GM13976 (cell line): Measurements from ENCODE around the gene CXXC1.

Experiments used
- DNase-seq: peaks from one replicate; pipeline ENCODE4 v3.0.0; 2012; ENCODE audit warnings: low spot score
- in situ Hi-C: fragments of 300-500 bp; cut with MboI; formaldehyde crosslinking; loops from one replicate; pipeline ENCODE4 v1.12.0; 2022; ENCODE audit warnings: low sequenced_read_pairs, mixed read lengths, inconsistent platforms; ENCODE audit not compliant: unreplicated experiment
- TF ChIP-seq, protein P1 (sequence below): IDR thresholded peaks from 2 replicates; pipeline ENCODE4 v1.5.1; 2012; ENCODE audit warnings: borderline replicate concordance, mild to moderate bottlenecking; ENCODE audit not compliant: insufficient read depth; ENCODE audit errors: extremely low read depth, missing control alignments, control extremely low read depth

The CXXC1 gene

DNA sequence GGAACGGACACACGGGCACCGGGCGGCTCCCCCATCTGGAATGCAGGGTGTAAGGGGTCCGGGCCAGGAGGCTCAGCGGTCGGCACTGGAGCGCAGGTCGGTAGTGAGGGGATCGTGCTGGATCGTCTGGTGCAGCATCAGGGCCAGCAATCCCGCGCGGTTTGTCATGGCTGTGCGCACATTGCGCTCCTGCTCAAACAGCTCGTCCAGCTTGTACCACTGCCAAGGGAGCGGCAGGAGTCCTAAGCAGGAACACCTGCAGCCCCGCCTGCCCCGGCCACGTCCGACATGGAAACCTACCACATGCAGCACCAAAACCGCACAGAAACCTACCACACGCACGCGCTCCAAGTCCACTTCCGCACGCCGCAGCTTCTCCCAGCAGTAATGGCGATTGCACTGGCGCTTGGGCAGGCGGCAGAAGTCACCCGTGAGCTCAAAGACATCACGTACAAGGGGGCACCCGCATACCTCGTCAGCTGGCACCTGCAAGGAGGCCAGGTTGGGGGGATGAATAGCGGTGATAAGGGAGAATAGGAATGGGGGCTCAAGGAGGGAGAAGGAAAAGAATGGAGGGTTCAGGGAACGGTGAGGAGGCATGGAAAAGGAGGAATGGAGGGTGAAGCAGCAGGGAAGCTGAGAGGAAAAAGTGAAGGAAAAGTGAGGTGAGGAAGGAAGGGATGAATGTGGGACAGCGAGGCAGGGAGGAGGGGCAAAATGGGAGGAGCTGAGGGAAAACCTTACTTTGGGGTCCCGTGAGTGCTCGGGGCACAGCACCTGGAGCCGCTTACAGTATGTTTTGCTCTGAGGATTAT, 4.8 kb downstream of the CXXC1 start:
- in situ Hi-C loops: loop anchor here (10.0 kb wide), 1 partner anchor 72 kb away; no protein-coding TSS in a partner anchor
- DNase-seq: no peak
- TF ChIP-seq, protein P1, sequence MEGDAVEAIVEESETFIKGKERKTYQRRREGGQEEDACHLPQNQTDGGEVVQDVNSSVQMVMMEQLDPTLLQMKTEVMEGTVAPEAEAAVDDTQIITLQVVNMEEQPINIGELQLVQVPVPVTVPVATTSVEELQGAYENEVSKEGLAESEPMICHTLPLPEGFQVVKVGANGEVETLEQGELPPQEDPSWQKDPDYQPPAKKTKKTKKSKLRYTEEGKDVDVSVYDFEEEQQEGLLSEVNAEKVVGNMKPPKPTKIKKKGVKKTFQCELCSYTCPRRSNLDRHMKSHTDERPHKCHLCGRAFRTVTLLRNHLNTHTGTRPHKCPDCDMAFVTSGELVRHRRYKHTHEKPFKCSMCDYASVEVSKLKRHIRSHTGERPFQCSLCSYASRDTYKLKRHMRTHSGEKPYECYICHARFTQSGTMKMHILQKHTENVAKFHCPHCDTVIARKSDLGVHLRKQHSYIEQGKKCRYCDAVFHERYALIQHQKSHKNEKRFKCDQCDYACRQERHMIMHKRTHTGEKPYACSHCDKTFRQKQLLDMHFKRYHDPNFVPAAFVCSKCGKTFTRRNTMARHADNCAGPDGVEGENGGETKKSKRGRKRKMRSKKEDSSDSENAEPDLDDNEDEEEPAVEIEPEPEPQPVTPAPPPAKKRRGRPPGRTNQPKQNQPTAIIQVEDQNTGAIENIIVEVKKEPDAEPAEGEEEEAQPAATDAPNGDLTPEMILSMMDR: no peak

DNA sequence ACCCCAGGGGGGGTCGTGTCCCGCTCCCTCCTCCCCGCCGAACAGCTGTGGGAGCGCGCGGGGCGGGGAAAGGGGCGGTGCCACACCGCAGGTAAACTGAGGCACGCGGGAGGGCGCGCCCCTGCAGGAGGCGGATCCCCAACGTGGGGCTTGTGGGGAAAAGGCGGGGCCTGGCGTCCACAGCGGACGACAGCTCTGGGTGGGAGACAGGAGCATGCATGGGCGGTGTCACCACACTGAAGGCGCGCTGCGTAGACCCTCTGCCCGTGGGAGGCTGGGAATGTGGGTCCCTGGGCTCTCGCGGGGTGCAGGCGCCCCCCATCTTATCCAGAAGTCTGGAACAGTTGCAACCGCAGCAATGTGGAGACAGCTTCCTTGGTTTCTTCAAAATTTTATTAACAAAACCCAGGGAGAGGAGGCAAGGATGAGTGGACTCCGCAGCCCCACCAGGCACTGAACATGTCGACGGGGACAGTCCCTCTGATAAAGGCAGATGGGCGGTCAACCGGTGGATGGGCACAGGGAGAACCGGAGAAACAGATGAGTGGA, 5.4 kb downstream of the CXXC1 start:
- in situ Hi-C loops: loop anchor here (10.0 kb wide), 1 partner anchor 73 kb away; no protein-coding TSS in a partner anchor
- TF ChIP-seq, protein P1: no peak
- no peak for DNase-seq

DNA sequence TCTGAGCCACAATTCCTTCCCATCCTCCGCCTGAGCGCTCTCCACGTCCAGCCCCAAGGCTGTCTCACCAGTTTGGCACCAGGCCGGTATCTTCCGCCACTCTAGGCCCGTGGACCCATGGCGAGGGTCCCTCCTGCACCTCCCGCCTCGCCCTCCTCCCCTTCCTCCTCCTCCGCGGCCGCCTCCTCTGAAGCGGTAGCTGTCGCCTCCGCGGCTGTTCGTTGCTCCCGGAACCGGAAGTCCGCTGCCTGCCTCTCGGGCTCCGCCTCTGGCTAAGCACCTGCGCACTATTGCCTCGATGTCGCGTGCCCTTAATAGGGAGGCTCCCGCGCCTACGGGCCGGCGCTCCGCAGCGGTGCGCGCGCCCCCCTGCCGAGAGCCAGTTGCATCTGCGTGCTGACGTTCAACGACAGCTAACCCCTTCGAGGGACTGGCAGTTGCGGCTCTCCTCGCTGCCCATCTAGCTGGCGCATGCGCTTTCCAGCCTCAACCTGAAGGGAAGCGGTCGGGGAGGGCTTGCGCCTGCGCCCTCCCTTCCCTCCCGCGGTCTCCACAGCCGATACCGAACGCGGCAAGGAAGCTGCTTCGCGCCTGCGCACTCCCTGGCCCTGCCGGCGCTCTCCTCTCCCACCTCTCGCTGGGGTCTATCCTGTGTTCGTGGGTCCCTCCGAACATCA, 6.1 kb downstream of the CXXC1 start, which contains the start of gene MBD1:
Gene MBD1, minus strand, starts transcription at position 229 of the 677 bp plus-strand sequence. CDS start 1,531 bp downstream, outside the sequence.
- in situ Hi-C loops: loop anchor here (10.0 kb wide), 1 partner anchor 73 kb away; no protein-coding TSS in a partner anchor
- peak; percentile 98 for DNase-seq
- TF ChIP-seq, protein P1: no peak

DNA sequence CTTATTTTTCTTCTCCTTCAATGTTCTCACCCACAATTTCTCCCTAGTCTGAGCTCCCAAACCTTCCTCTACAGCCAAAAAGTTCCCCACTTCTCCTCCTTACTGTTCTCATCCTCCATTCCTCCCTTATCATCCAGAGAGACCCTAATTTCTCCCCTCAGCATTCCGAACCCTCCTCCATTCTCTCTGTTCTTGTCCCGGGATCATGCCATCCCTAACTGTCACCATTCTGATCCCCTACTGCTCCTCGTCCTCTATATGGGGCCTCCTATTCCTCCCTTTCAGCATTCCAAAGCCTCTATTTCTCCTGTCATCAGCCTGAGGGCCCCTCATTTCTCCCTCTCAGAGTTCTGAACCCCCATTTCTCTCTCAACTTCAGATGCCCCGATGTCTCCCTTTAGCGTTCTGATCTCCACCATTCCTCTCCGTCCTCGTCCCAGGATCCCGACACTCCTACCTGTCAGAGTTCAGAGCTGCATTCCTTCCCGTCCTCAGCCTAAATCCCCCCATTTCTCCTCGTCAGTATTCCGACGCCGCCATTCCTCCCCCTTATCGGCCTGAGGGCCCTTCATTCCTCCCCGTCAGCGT, 6.7 kb downstream of the CXXC1 start:
- DNase-seq: no peak
- in situ Hi-C loops: loop anchor here (10.0 kb wide), 1 partner anchor 74 kb away; no protein-coding TSS in a partner anchor

DNA sequence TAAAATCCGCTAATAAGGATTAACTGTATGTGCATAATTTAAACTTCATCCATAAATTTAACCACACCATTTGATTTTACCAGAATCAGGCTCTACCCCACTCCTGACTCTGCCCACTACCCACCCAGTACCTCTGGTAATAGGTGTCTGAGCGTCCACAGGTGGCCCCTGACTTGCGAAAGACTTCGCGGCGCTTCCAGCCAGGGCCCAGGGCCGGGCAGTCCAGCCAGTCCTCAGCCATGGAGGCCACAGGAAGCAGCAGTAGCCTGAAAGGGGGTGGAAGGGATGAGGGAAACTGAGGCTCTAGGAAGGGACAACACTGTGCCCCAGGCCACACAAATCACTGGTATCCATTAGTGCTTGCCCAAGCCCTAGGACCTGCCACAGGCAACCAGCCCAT, 7.7 kb downstream of the CXXC1 start:
- TF ChIP-seq, protein P1: no peak
- no peak for DNase-seq
- in situ Hi-C loops: loop anchor here (10.0 kb wide), 1 partner anchor 75 kb away; no protein-coding TSS in a partner anchor

More for the DNA sequence above, 6.7 kb downstream of the CXXC1 start:
- TF ChIP-seq, protein P1: no peak

DNA sequence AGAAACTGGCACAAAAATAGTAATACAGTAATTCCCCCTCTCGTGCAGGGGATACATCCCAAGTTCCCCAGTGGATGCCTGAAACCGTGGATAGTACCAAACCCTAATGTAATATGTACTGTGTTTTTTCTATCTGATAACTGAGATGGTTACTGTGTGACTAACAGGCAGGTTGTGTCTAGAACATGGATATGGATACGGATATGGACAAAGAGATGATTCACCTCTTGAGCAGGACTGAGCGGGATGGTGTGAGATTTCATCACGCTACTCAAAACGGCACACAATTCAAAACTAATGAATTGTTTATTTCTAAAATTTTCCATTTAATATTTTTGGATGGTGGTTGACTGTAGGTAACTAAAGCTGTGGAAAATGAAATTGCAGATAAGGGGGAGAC, 9.6 kb downstream of the CXXC1 start:
- TF ChIP-seq, protein P1: no peak
- no peak for DNase-seq
- in situ Hi-C loops: no loop called here
